Right forelimb (tissue), 1 donor: ENCODE results near the gene AQP3.
"Not testable (repeated sequence)": the region's sequence is repeated elsewhere in the genome, so short reads cannot be mapped to it uniquely, and the experiment has no call there.

ENCODE experiments used
- DNase-seq: peaks from one replicate; pipeline ENCODE4 v3.0.0-alpha.2; 2018

Gene AQP3

DNA sequence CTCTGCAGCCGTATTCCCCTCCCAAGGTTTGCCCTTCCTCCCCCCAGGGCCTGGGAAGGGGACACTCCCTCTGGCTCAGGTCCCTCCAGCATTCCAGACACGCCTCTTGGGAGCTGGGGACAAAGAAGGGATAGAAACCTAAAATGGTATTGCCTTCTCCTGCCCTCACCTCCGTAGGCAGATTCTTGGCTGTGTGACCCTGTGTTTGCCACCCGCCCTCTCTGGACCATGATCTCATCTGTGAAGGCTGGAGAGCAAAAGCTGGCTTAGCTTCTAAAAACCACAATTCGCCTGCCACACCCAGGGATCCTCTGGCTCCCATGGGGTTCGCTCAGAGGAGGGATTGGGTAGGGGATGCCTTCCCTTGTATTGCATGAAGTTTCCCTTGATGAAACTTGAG lies 7.7 kb downstream of the AQP3 start:
- no peak for DNase-seq

DNA sequence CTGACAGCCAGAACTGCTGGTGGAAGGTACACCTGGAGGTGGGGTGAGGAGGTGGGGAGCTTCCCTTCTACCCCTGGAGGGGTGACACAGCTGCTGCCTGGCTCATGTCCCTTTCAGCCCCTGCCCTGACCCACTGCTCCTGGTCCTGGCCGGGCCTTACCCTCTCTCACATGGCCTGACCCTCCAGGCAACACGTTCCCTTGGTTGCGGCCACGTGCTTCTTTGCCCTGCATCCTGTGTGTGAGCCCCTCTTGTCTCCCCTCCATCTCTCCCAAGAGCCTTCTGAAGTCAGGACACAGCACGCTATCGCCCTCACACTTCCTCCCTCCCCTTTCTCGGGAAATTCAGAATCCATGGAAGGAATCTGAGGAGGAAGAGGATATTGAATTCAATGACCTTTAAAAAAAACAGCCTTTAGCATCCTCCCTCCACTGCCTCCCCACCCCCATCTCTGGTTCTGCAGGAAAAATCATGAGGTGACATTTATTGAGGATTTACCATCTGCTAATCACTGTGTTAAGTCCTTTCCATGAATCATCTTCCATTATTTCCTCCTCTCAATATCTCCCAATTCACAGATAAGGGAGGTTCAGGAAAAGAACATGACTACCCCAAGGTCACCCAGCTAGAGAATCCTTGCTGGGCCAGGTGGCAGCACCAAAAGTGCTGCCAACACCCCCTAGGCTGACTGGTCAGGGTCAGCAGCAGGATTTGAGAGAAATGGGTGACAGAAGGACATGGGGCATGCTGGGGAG lies 8.3 kb downstream of the AQP3 start:
- no peak for DNase-seq

GRCh38 chr9:33437898-33438297 lies 9.5 kb downstream of the AQP3 start:
- DNase-seq = no peak

DNA sequence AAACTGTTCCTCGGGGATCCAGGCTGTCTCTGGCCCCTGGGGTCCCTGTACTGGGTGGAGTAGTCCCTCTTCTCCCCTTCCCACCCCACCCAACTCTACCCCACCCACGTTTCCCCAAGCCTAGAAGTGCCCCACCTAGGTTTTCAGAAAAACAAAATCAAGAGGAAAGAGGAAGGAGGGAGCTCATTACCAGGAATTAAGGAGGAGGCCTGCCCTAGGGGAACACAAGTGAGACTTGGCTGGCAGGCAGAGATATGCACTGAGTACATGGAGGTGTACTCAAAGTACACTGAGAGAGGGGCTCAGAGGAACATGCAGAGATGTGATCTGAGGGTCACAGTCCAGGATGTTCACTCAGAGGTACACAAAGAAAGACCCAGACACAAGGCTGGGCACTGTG lies 10.2 kb downstream of the AQP3 start:
- DNase-seq = no peak

DNA sequence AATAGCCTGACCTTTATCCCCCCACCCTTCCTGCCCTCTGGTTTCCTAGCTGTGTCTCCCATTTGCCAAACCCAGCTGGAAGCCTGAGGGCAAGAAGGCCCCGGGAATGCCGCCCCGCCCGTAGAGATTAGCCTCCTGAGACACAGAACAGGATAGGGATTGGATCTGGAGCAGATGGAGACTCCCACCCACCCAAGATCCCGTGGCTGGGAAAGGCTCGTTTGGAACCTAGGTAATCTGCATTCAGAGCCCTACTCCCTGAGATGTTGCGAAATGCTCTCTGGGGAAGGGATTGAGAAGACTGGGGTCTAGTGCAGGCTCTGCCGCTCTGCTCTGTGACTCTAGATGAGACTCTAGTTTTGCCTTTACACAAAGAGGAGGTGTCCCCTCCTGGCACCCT lies 10.9 kb downstream of the AQP3 start:
- DNase-seq = no peak

DNA sequence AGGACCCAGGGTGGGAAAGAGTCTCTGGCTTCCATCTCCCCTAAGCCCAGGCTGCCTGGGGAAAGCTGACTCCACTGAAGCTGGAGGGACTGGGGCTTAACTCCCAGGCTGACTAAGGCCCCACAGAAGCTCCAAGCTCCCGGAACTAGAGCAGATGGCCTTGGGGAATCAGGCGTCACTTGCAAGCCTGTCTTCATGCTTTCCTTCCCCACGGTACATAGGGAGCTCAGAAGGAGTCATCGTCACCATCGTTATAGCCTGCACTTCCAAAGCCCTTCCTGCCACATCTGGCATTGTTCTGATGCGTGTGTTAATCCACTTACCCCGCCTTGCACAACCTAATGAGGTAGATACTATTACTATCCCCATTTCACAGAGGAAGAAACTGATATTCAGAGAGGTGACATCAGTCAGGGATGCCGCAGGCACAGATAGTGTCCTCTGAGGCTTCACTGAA lies 11.5 kb downstream of the AQP3 start:
- DNase-seq = no peak

DNA sequence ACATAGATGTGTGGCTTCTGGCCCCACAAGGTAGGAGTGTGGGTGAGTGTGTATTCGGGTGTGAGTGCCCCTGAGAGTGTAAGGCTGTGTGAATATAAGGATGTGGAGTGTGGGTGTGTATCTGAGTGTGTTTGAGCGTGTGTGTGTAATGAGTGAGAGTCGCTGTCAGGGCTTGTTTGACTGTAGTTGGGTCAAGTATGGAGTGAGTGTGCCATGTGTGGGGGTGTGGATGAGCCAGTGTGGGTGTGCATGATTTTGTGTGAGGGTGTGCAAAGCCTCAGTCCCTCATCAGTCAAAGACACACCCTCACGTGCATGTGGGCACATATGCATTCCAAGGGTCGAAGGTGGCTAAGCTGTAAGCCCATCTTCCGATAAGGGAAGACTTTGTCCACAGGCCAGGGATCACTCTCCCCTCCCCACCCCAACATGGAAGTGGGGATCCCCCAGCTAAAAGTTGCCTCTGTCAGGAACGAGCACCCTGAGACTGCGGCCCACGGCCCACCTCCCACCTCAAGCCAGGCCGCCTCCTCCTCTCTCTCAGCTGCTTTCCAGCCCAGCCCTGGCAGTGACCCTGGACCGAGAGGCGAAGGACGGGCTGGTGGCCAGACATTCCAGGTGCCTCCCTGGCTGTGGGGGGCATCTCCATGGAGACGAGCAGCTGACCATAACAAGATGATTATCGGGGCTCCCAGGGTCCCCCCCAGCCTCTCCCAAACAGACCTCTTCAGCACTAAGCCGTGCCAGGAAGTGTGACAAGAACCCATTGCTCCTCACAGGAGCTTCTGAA lies 12.9 kb downstream of the AQP3 start:
- DNase-seq = no peak

GRCh38 chr9:33433871-33434270 lies 13.5 kb downstream of the AQP3 start:
- DNase-seq = no peak

DNA sequence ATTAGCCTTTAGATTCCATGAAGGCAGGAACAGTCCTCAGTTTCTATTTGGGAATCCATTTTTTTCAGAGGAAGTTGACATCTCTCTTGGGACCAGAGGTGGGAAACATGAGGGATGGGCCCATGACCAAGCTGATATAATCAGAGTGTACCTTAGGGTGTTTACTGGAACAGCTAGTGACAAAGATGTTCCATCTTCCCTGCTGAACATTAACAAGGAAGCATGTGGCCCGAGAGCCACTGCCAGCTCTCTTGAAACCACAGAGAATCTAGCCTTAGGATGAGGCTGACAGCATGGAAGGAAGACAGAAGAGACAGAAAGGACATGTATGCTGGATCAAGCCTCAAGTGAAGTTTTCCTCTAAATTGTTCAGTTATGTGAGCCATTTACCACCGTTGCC lies 16.0 kb downstream of the AQP3 start:
- no peak for DNase-seq

- no peak for DNase-seq
Observed at GRCh38 chr9:33430942-33431341, 16.5 kb downstream of the AQP3 start.

DNA sequence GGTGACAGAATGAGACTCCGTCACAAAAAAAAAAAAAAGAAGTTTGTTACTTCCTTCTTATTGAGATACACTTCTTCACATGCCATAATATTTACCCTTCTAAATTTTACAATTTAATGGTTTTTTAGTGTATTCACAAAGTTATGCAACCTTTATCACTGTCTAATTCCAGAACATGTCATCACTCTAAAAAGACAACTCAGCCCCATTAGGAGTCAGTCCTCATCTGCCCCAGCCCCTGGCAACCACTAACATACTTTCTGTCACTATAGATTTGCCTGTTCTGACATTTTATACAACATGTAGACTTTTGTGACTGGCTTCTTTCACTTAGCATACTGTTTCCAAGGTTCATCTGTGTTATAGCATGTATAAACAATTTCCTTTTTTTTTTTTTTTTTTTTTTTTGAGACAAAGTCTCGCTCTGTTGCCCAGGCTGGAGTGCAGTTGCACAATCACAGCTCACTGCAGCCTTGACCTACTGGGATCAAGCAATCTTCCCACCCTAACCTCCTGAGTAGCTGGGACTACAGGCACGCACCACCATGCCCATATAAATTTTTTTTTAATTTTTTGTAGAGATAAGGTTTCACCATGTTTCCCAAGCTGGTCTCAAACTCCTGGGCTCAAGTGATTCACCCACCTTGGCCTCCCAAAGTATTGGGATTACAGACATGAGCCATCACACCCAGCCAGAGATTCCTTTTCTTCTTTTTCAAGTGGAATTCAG lies 18.0 kb downstream of the AQP3 start:
- no peak for DNase-seq

DNA sequence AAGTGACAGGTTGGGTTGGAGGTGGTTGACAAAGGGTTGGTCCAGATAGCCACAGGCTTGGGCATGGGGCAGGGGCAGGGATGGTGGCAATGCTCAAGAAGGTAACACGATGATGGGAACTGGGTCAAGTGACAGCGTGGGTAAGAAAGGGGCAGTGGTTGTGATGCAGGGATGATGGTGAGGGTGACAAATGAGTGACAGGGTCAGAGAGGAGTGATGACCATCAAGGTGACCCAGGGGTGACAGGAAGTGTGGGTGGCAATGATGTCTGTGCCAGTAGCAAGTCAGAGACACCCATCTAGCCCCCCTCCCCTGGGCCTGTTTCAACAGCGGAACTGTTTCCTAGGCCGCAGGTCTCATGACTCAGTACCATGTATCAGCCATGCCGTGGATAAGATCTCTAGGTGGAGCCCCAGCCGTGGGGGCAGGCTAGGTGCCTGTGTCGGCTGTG lies 20.5 kb downstream of the AQP3 start:
- DNase-seq = no peak

DNA sequence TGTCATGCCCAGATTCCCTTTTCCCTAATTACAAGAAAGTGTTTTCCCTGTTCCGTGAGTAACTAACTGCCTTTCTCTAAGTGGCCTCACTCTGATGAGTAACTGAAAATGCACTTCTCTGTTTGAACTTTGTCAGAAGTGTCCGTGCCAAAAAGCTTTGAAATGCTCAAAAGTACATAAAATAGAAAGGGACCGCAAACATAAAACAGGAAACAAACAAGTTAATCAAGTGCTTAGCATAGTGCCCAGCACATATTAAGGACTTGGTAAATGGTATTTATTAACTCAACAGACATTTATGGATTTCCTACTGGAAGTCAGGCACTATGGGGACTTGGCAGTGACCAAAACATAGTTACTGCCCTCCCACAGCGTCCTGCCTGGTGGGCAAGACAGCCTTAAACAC lies 22.3 kb downstream of the AQP3 start:
- no peak for DNase-seq

- not testable (repeated sequence) for DNase-seq
Observed at GRCh38 chr9:33424492-33424891, 22.9 kb downstream of the AQP3 start.

GRCh38 chr9:33424043-33424442 lies 23.4 kb downstream of the AQP3 start:
- DNase-seq = not testable (repeated sequence)

DNA sequence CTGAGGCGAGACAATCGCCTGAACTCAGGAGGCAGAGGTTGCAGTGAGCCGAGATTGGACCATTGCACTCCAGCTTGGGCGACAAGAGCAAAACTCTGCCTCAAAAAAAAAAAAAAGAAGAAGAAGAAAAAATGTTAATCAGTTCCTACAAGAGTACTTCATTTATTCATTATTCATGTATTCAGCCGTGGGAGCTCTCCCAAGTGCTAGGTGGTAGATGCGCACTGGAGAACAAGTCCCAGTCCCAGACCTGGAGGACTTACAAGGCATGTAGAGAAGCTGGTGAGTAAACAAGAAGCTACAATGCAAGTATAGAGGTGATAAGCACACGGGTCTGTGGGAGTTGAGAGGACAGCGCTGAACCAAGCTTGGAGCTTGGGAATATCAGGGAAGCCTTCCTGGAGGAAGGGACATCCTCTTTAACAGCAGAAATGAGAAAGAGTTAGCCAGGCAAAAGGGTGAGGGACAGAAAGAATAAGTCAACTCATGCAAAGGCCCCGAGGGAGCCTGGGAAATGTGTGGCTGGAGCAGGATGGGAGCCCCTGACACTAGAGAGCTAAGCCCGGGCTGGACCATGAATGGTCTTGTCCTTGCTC lies 27.6 kb downstream of the AQP3 start:
- no peak for DNase-seq

GRCh38 chr9:33418090-33418489 lies 29.3 kb downstream of the AQP3 start:
- DNase-seq = no peak

- DNase-seq = no peak
Observed at GRCh38 chr9:33416996-33417395, 30.4 kb downstream of the AQP3 start.

- DNase-seq = no peak
Observed at GRCh38 chr9:33415501-33416038, 31.8 kb downstream of the AQP3 start.

DNA sequence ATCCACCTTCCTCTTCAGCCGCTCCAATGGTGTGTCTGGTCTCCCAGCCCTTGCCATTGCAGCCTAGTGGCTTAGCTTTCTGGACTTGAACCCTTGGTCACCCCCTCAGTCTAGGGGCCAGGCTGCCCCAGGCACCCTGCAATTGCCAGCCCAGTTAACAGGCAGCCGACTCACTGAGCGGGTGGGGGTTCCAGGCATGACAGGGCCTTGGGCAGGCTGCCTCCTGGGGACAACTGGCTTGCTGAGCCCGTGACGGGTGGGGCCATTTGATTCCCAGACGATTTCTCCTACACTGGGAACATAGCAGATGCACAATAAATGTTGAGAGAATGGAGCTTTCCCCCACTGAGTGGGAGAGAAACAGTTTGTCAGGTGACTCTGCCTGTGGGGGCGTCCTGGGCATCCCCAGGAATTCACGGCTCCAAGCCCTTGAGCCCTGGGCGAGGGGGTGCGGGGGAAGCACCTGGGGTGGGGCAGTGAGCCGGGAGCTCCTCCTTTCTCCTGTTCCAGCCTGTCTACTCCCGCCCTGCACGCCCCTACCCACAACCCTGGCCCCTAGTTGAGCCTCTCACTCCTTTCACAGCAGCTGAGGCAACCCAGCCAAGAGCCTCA lies 32.4 kb downstream of the AQP3 start:
- no peak for DNase-seq

GRCh38 chr9:33414268-33414667 lies 33.1 kb downstream of the AQP3 start:
- DNase-seq = no peak

DNA sequence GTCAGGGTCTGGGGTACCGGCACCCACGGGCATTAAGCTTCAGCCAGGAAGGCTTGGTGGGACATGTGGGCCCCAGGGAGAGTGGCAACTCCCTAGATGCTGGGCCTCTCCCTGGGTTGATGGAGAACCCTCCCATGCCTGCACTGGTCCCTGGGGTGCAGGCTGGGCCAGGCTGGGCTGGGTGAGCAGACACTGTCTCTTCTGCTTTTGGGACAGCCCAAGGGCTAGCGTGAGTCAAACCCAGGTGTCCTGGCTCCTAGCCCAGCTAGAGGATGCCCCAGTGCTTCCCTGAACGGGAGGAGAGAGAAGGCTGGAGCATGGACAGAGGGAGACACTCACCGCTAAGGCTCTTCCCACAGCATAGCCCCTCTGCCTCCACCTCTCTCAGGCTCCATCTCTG lies 39.3 kb downstream of the AQP3 start:
- no peak for DNase-seq
